OCI-LY1 (cell line): Measurements from ENCODE around the gene HLF.

Experiments used
- EZH2 ChIP-seq: fragments of 200-600 bp; sonication (generic), shearing (Covaris generic); IDR thresholded peaks from 2 replicates; pipeline ENCODE4 v1.8.0; 2017; ENCODE audit warnings: borderline replicate concordance, mixed run types, mild to moderate bottlenecking, antibody characterized with exemption, low read length, moderate library complexity, mixed read lengths
- TF ChIP-seq, protein P1 (sequence below): fragments of 200-600 bp; sonication (generic), shearing (Covaris generic); IDR thresholded peaks from 2 replicates; pipeline ENCODE4 v1.5.1; 2017; ENCODE audit warnings: mild to moderate bottlenecking, antibody characterized with exemption, low read length, moderate library complexity, mixed read lengths

GRCh38 chr17:55259684-55260111, 5.1 kb upstream of the HLF start:
- no peak for TF ChIP-seq EZH2
- TF ChIP-seq, protein P1, sequence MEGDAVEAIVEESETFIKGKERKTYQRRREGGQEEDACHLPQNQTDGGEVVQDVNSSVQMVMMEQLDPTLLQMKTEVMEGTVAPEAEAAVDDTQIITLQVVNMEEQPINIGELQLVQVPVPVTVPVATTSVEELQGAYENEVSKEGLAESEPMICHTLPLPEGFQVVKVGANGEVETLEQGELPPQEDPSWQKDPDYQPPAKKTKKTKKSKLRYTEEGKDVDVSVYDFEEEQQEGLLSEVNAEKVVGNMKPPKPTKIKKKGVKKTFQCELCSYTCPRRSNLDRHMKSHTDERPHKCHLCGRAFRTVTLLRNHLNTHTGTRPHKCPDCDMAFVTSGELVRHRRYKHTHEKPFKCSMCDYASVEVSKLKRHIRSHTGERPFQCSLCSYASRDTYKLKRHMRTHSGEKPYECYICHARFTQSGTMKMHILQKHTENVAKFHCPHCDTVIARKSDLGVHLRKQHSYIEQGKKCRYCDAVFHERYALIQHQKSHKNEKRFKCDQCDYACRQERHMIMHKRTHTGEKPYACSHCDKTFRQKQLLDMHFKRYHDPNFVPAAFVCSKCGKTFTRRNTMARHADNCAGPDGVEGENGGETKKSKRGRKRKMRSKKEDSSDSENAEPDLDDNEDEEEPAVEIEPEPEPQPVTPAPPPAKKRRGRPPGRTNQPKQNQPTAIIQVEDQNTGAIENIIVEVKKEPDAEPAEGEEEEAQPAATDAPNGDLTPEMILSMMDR = no peak
